Femur (tissue), 1 donor: ENCODE results near the gene SLC45A1.

ENCODE experiments used
- DNase-seq: peaks from one replicate; pipeline ENCODE4 v3.0.0-alpha.2; 2017

Gene SLC45A1

GRCh38 chr1:8312235-8313218 is 5.4 kb upstream of the SLC45A1 start:
- no peak for DNase-seq

- no peak for DNase-seq
These were observed 4.7 kb upstream of the SLC45A1 start for GRCh38 chr1:8313231-8313630.

- DNase-seq = peak; percentile 84
These were observed 3.3 kb upstream of the SLC45A1 start for GRCh38 chr1:8314346-8315280.

- no peak for DNase-seq
These were observed 2.1 kb upstream of the SLC45A1 start for GRCh38 chr1:8315573-8316475.

- no peak for DNase-seq
These were observed 522 bp downstream of the SLC45A1 start for GRCh38 chr1:8318436-8318835.

GRCh38 chr1:8321612-8322011 is 3.7 kb downstream of the SLC45A1 start:
- DNase-seq = no peak

GRCh38 chr1:8323706-8324105 is 5.8 kb downstream of the SLC45A1 start:
- no peak for DNase-seq

- no peak for DNase-seq
These were observed 6.4 kb downstream of the SLC45A1 start for GRCh38 chr1:8324176-8324810.

- DNase-seq = no peak
These were observed 7.9 kb downstream of the SLC45A1 start for GRCh38 chr1:8325771-8326170.

- DNase-seq = no peak
These were observed 8.4 kb downstream of the SLC45A1 start for GRCh38 chr1:8326265-8326664.

- DNase-seq = no peak
These were observed 10.4 kb downstream of the SLC45A1 start for GRCh38 chr1:8328271-8328670.

- no peak for DNase-seq
These were observed 11.5 kb downstream of the SLC45A1 start for GRCh38 chr1:8329439-8329838.

- DNase-seq = no peak
These were observed 11.9 kb downstream of the SLC45A1 start for GRCh38 chr1:8329858-8330257.

GRCh38 chr1:8330271-8331125 is 12.6 kb downstream of the SLC45A1 start:
- DNase-seq = no peak

- no peak for DNase-seq
These were observed 14.9 kb downstream of the SLC45A1 start for GRCh38 chr1:8332806-8333205.

GRCh38 chr1:8333246-8333987 is 15.5 kb downstream of the SLC45A1 start:
- no peak for DNase-seq

GRCh38 chr1:8334106-8334851 is 16.4 kb downstream of the SLC45A1 start:
- DNase-seq = no peak

GRCh38 chr1:8335246-8335645 is 17.3 kb downstream of the SLC45A1 start:
- no peak for DNase-seq

GRCh38 chr1:8337776-8338525 is 20.0 kb downstream of the SLC45A1 start:
- DNase-seq = no peak
